Left forelimb (tissue), 1 donor: ENCODE results near the gene RFX8.
"Not testable (repeated sequence)": the region's sequence is repeated elsewhere in the genome, so short reads cannot be mapped to it uniquely, and the experiment has no call there.

ENCODE experiments used
- DNase-seq: peaks from one replicate; pipeline ENCODE4 v3.0.0-alpha.2; 2018; ENCODE audit warnings: low spot score

Gene RFX8

DNA sequence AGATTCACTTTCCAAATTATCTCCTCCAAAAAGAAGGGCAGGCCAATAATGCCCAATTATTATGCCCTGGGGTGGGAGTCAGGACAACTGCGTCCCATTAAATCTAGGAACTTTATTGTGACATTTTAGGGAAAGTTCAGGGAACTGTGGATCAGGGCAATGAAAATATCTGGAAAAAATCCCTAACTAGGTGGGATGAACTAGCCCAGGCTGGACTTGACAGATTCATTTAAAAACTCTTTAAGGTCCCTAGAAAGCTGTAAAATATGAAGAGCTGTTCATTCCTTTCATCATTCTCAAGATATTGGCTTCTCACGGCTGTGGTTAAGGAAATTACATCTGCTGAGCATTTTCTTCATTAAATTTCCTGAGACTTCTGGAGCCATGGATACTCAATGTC lies 95.8 kb downstream of the RFX8 start:
- no peak for DNase-seq

DNA sequence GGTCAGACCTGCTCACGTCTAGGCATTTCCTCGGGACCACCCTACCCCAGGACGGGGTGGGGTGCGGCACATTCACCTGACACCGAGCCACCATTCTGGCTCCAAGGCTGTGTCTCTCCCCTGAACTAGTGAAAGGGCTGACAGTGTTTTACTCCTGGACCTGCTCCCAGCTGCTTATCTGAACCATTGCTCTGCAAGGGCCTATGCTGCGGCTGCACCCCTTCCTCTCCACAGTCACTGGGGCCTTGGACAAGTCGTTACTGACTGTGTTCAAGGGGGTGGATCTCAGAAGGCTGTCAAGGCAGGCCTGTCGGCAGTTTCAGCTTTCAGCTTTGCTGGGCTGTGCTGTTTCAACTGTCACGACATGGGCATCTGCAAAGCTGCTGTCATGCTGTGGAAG lies 99.3 kb downstream of the RFX8 start:
- DNase-seq, result no peak

DNA sequence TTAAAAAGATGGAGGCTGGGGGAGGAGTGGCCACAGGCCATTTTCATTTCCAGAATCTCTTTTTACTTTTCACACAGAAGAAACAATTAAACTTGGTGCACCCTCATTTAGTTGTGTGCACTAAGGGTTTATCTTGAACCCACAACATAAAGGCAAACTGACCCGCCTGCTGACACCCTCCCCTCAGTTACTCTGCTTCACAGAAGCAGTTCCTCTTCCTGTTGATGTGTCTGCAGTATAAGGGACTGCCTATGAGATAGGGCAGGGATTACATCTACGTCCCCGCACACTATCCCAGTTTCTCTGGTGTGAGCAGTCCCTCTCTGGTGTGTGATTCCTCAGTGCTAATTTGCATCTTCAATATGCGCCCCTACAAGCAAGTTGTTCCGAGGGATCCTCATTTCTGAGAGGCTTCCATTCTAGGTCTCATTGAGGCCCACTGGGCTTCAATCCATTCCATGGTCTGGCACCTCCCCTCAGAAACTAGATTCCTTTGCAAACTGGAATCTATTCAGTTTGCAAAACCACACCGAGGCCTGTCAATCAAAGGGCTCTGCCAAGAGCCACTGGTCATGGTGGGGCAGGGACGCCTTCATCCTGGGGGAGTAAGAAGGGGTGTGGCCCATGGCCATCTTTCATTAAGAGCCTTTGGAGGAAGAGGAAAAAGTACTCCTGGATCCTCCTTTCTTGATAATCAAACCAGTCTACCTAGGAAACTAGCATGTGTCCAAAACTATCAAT lies 99.9 kb downstream of the RFX8 start:
- DNase-seq, result no peak

DNA sequence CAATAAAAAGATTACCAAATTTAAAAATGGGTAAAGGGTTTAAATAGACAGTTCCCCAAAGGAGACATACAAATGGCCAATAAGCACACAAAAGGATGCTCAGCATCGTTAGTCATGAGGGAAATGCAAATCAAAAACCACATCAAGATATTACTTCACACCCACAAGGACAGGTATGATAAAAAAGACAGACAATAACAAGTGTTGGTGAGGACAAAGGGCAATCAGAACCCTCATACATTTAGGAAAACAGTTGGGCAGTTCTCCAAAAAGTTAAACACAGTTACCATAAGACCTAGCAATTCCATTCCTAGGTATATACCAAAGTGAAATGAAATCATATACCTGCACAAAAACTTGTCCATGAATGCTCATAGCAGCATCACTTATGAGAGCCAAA lies 102.1 kb downstream of the RFX8 start:
- DNase-seq, result no peak

DNA sequence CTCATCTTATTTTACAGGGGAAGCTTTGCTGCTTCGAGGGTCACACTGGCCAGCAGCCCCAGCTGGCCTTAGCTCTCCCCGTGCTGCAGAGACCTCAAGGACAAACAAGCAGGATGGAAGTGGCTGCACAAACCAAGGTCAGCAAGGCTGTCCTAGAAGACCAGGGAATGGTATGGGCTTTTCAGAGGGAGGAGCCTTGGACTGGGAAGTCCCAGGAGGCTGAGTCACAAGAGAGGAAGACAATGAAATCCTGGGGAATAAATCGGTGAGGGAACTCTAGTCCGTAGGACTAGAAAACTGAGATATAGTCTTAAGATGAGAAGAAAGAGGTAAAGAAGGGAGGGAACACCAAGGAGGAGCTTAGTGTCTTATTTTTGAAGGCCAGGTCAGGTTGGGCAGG lies 103.3 kb downstream of the RFX8 start:
- DNase-seq, result no peak

DNA sequence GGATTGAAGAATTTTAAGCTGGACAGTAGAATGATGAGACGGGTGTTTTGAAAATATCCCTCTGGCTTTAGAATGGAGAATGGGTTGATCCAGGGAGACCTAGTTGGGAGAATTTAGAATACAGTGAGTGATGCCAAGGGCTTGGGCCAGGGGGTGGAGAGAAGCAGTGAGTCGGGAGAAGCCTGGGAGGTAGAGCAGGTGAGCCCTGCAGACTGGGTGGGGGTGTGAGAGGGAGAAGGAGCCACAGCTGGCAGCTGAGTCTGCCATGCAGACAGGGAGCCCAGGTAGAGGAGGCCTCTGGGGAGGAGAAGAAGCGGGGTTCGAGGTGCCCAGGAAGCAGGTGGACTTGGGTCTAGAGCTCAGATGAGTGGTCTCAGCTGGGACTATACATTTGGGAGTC lies 105.8 kb downstream of the RFX8 start:
- no peak for DNase-seq

DNA sequence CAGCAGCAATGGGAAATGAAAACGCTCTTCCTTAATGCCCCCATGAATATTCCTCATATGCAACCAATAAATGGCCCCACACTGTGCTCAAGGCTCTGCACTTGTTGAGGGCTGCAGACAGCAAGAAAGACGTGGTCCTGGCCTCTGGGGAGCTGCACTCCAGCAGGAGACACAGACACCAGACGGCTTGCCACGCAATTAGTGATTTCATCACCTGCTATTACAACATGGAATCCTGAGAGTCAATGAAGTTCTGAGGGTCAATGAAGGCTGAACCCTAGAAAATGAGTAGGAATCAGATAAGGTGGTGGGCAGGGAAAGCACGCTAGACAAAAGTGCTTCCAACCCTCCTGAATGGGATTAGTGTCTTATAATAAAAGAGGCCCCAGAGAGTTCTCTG lies 106.5 kb downstream of the RFX8 start:
- DNase-seq, result no peak

DNA sequence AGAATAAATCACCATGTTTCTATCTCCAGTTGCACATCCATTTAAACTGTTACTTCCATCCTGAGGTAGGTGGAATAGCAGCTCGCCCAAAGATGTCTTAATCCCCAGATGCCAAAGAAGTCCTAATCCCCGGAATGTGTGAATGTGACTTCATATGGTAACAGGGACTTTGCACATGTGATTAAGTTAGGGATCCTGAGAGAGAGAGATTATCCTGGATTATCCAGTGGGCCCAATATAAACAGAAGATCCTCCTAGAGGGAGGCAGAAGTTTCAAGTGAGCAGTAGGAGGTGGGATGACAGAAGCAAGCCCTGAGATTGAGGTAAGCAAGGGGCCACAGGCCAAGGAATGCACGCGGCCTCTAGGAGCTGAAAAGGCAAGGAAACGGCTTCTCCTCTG lies 107.4 kb downstream of the RFX8 start:
- no peak for DNase-seq

DNA sequence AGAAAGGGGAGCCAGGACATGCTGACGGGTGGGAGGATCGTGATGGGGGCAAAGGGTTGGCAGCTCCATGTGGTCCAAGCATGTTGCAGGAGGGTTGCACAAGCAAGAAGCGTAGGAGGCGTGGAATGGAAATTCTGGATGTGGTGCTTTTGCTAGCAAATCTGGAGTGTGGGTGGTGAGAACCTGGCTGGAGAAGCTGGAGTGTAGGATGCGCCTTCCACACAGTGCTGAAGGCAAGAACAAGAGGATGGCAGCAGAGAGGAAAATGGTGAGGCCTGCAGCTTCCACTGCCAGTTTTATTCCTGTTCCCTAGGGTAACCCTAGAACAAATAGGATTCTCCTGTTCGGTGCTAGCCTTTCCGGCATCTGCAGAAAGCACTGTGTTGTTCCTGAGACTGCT lies 110.0 kb downstream of the RFX8 start:
- DNase-seq, result no peak

DNA sequence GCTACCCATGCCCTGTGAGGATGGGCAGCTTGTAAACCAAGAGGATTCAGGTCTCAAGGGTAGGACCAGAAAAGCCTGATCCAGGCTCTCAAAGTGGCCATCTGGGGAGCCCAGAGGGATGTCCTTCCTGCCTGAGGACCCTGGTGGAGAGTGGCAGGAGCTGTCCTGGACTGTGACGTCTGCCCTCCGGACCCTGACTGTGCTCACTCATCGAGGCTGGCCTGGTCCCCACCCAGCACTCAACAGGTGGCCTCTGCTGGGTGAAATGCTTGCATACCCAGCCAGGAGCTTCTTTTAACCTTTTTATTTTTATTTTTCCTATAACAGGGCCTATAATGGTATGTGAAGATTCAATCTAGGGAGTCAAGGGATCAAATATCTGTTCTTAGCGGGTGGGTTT lies 112.1 kb downstream of the RFX8 start:
- no peak for DNase-seq

DNA sequence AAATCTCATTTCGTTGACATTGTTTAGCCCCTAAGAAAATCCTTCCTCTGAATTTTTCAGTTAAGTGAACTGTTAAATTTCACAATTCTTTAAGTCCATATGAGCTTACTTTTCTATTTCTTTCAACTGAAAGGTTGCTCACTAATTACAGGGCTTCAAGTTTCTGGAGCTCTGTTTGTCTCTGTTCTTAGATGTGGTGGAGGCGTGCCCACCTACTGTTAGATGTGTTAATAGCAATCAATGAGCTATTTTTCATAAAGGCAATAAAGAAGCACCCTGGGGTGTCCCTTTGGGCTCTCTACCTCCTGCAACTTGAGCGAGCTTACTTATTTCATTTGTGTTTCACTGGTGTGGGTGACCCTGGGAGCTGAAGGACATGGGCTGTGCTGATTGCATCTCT lies 112.6 kb downstream of the RFX8 start:
- DNase-seq, result no peak

DNA sequence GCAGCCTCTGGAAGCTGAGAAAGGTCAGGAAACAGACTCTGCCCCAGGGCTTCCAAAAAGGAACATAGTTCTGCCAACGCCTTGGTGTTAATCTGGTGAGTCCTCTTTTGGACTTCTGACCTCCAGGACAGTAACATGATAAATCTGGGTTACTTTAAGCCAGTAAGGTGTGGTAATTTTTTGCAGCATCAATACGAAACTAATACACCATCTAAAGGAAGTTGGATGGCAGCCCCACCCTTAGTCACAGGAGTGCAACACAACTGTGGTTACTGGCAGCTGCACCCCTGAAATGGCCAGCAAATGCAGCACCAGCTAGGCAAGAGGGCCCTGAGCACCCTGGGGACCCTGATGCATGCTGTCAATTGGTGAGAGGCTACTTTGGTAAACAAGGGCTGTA lies 113.4 kb downstream of the RFX8 start:
- DNase-seq, result no peak

DNA sequence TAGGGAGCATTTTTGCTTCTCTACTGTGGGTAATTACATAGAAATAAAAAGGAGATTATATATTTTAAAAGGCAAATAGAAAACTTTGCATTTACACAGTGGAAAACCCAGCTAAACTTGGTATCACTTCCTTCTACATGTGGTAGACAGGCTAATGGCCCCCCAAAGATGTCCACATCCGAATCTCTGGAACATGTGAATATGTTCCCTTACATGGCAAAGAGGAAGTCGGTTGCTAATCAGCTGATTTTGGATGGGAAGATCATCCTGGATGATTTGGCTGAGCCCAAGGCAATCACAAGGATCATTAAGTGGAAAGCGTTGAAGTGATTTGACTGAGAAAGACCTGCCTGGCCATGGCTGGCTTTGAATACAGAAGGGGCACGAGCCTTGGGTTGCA lies 113.8 kb downstream of the RFX8 start:
- DNase-seq, result no peak

DNA sequence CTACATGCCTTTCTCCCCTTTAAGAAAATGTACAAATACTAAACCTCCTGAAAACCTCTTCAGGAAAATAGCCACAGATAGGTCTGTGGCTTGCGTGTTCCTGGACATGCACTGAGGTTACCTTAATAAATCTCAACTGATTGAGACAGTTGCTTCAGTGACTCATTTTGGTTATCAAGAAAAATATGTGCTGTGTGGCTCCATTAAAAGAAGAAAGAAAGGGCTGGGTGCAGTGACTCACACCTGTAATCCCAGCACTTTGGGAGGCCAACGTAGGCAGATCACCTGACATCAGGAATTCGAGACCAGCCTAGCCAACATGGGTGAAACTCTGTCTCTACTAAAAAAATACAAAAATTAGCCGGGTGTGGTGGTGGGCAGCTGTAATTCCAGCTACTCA lies 114.7 kb downstream of the RFX8 start:
- DNase-seq, result no peak

DNA sequence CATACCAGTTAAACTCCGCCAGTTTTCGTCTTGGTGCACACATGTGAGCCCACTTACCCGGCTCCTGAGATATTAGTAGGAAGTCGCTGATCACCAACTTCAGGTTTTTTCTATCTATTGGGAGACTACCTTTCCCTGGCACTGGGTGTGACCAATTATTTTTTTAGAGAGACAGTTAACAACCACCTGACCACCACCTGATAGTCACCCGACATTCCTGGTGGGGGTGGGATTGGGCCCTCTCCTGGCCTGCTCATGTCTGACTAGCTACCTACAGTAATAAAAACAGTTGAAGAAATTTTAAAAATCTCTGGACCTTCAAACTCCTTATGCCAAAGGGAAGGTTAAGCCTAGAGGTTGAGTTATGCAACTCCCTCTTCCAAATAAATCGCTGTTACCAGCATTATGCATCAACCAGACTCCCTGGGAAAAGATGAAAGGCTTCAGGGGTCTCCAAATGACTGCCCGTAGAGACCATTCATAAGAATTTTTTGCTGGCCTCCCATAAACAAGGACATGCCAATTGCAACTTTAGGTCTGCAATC lies 115.4 kb downstream of the RFX8 start:
- DNase-seq, result no peak

DNA sequence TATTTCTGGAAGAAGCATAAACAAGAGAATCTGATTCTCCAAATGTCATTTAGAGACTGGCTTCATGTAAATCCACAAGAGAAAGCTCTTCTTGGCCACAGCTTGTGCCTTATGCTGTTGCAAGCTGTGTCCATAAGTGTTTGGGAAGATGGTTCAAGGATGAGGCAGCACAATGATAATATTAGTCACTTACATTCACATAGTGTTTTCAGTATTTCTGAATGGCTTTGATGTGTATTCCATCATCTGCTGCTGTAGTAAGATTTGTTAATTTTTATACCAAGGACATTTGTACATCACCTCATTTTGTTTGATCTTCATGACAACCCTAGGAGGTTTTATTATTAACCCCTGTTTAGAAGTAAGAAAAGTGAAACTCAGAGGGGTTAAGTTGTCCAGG lies 117.5 kb downstream of the RFX8 start:
- DNase-seq, result no peak

DNA sequence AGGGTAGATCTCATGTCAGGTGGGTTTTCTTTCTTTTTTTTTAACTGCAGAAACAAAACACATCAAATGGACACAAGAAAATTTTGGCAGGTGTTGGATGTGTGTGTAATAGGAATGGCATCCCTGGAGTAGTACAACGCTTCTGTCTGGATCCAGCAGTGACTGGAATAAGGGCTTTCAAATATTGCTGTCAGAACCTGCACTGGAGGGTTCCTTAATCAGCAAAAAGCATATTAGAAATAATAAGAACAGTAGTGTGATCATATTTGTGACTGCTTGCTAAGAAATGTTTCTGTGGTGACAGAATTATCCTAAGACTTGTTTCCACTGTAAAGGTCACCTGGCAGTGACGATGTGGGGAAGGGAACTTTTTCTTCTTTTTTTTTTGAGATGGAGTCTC lies 118.4 kb downstream of the RFX8 start:
- DNase-seq, result no peak

DNA sequence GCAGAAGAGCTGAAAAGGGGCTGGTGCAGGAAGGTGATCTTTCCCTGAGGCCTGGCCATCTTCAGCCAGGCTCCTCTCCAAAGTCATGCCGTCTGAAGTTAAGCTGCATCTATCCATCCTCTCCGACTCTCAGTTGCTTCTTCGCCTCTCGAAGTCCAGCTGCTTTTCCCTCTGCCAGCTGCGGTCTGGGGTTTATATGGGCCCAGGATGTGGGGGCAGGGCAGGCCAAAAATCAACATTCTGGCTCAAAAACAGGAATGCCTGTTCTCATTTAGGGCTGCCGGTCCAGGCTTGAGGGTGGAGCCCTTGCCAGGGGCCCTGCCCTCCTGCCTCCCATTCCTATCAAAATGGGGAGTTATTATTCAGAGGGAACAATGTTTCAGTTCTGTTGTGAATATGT lies 118.9 kb downstream of the RFX8 start:
- no peak for DNase-seq

DNA sequence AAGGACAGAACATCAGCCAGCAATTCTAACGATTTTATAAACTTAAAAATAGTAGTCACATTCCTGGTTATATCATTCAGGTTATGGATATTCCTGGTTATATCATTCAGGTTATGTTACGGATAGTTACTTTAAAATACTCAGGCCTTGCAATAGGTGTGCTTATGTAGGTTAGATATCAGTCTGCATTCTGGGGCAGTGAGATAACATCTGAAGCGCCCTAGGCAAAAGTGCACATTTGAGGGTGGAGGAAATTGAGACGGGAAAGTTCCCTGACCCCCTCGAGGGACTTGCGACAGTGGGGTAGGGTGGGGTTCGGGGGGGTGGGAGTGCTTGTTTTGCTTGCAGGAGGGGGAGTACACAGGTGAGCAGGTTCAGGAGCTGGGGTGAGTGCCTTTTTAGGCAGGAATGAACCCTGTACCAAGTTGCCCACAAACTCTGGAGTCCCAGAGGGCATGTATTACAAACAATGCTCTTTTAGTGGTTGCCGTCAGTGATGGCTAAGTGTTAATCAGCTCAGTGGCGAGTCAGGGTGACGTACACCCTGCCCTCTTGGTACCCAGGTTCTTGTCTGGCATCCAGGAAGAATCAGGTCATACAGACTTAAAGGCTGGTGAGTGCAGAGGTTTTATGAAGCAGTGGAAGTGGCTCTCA lies 119.4 kb downstream of the RFX8 start:
- no peak for DNase-seq

DNA sequence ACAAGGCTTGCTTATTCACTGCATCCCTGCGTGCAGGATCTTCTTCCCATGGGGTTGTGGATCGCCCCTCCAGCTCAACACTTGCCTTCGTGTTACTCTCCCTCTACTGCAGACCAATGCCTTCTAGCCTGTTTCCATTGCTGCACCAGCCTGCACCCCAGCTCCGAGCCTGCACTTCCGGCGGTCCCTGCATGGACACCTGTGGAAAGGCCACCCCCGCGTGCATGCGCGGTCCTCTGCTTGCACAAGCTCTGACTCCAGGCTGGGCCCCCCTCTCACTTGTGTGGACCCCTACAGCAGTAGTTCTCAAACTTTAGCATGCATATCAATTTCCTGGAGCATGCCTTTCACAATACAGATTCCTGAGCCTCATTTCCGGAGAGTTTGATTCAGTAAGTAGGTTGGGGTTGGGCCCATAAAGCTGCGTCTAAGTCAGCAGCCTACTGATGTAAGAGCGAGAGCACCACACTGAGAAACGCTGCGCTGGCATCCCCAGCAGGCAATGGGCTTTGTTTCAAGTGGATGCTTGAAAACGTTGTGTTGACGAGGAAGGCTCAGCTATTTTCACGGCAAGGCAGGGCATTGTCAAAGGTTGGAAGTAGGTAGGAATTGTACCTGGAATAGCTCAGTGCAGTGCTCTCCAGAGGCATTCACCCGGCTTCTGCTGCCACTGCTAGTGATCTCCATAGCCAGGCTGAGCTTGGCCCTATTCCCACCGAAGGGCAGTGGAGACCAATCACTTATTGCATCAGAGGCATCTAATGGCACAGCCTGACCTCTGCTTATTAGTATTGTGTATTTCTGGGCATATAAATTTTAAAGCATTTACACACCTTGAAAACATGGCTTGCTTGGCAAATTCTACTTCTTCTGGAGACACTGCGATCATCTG lies 120.2 kb downstream of the RFX8 start:
- no peak for DNase-seq

DNA sequence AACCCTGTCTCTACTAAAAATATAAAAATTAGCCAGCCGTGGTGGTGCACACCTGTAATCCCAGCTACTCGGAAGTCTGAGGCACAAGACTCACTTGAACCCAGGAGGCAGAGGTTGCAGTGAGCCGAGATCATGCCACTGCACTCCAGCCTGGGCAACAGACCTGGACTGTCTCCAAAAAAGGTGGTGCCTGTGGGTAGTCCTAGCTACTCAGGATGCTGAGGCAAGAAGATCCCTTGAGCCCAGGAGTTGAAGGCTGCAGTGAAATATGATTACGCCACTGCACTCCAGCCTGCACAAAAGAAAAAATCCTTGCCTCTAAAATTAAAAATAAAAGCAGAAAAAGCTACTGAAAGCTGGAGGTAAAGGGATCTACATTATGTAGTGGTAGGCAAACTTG lies 122.3 kb downstream of the RFX8 start:
- DNase-seq, result not testable (repeated sequence)

DNA sequence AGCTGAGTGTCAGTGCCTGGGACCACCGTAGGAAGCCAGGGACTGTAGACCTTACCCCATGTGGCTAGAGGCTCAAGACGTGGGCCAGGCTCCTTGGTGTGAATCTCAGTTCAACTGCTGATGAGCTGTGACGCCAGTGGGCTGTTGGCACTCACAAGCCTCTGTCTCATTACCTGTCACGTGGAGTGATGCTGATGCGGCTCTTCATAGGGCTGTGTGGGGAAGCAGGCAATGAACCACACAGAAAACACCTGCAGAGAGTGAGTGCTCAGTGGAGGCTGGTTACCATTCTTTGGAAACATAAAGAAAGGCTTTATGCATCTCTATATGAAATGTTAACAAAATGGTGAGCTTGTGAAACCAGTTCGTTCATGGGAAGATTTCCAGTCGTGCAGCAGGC lies 123.7 kb downstream of the RFX8 start:
- no peak for DNase-seq
